NK-92 treated with Interleukin-12 subunit alpha and Interleukin-12 subunit beta, amount 100 ng/mL, for 24 hours (cell line): ENCODE measurements around the gene CEP295NL.
"Not testable (repeated sequence)": the region's sequence is repeated elsewhere in the genome, so short reads cannot be mapped to it uniquely, and the experiment has no call there.

Source experiments
- DNase-seq: peaks from one replicate; lab custom pipeline; 2025; lab: John Stamatoyannopoulos, UW

CEP295NL gene

DNA sequence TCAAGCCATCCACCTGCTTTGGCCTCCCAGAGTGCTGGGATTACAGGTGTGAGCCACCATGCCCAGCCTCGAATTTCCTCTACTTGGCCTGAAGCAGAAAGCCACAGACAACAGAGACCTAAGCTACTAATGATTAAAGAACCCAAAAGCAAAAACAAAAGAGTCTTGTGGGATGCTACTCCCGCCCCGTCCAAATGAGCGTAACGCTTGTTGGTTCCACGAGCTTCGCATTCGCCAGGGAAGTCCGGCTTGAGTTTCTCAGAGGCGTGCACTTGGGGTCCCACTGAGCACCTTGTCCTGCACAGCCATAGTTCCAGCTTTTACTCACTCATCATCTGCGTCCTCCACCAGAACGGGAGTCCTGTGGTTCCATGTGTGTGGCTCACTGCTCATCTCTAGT, 16.0 kb downstream of the CEP295NL start:
- DNase-seq, result no peak

DNA sequence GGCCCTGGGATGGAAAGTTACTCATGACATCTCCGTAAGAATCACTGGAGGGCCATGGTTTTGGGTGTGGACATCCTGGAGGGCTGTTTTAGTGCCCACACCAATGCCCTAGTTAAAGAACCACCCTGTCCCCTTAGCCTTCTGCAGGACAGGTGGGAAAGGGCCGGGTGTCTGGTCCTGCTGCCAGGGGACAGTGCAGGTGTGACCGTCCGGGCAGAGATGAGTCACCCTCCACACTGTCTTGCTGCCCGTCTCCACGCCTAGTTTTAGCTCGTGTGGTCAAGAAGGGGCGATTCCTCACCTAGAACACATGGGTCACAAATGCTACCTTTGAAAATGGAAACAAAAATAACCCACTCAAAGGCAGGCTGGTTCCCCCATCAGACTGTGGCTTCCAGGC, 17.0 kb downstream of the CEP295NL start:
- no peak for DNase-seq

- DNase-seq, result no peak
These were observed 17.9 kb downstream of the CEP295NL start for GRCh38 chr17:78884876-78885667.

DNA sequence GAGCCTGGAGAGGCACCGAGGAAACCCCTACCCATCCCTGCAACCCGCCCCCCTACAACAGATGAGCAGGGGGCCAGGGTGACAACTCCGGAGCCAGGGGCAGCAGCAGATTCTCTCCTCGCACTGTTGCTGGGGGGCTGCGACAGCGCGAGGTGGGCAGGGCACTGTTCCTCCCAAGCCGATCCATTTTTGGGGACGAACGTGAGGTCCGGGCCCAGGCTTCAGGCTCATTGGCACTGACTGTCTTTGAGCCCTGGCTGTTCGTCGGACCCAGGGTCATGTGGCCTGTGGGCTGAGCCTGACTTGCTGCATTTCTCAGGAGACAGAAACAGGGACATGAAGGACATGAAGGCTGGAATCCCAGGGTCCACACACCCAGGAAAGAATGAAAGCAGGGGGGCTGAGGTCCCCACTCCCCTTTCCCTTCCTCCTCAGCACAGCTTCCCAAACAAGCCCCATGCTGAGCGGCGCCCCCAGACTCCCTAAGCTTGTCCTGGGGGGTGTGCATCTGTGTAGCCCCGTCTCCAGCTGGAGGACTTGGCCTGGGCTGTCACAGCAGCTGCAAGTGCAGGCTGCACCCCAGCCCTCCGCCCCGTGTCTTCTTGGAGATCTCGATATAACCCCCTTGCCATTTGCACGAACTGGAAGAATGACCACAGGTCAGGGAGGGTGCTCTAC, 18.7 kb downstream of the CEP295NL start:
- DNase-seq, result no peak

DNA sequence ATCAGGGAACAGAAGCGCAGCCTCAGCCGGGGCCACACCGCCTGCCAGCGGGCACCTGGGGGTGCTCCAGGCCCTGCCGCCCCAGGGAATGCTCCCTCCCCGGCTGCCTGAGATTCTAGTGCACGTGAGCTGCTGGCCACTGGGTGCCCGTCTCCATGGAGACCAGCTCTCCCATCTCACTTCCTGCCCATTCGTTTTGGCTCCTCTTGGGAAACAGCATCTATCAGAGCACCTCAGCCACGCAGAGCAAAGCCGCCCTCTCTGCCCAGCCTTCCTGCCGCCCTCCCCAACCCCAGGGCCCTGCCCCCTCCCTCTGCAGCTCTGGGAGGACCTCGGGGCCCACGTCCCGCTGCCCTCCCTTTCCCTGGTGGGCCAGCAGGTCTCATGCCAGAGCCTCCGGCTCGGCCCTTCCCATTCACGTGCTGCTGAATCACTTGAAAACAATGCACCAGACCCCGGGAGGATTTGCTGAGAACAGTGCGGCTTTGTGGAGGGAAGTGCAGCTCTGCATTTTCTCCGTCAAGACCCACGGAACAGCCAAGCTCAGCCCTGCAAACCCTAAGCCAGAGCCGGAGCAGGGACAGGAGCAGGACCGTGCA, 19.4 kb downstream of the CEP295NL start:
- DNase-seq, result no peak

- DNase-seq, result no peak
These were observed 19.9 kb downstream of the CEP295NL start for GRCh38 chr17:78883089-78883532.

GRCh38 chr17:78882540-78883088, 20.4 kb downstream of the CEP295NL start:
- DNase-seq, result no peak

DNA sequence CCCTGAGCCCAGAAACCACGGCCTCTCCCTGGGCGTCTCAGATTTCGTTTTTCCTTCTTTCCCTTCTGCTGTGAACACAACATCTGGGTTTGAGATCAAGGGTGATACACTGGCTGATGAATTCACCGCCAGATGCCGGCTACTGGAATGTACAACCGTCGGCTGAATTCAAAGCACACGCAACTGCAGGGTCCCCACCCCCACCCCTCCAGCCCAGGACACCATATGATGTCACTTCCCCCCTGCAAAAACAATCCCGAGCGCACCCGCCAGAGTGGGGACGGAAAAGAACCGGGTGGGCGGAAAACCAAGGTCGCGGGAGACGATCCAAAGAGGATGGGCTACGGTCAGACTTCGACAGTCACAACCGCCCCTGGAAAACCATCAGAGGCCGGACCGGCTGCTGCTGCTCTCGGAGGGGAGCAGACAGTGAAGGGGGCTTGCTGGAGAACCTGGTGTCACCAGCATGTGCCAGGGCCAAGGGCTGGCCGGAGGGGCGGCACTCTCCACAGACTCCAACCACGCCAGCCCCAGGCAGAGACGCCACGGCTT, 23.3 kb downstream of the CEP295NL start:
- no peak for DNase-seq

- DNase-seq, result no peak
These were observed 24.0 kb downstream of the CEP295NL start for GRCh38 chr17:78878871-78879527.

DNA sequence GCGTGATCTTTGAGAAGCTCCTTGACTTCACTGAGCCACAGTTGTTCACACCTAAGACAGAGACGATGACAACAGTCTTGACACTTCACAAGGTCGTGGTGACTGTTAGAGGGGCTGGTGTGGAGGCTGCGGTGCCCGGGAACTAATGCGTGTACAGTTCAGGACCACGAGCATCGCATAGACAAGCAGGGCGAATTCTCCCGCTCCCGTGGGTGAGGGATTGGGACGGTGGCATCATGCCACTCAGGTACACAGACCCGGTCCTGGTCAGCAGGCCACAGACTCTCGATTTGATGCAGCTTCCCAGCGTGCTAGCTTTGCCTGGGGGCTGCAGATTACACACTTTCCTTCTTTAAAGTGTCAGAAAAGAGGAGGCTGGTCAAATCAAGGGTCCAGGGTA, 24.7 kb downstream of the CEP295NL start:
- no peak for DNase-seq

DNA sequence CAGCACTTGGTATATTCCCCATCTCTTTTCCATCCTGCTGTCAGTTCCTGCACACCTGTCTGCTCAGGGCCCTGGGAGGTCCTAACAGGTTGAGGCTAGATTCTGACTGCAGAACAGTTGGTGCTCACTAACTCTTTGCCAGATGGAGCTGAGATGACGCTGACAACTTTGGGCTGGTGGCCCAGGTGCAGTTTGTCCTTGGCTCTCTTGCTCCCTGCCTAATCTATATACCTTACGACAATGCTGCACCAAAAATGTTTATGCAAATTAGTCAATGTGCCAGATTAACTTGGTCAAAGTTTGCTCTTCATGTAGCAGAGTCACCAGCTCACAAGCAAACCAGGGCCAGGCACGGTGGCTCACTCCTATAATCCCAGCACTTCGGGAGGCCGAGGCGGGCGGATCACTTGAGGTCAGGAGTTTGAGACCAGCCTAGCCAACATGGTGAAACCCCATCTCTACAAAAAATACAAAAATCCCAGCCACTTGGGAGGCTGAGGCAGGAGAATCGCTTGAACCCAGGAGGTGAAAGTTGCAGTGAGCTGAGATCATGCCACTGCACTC, 26.0 kb downstream of the CEP295NL start:
- not testable (repeated sequence) for DNase-seq

DNA sequence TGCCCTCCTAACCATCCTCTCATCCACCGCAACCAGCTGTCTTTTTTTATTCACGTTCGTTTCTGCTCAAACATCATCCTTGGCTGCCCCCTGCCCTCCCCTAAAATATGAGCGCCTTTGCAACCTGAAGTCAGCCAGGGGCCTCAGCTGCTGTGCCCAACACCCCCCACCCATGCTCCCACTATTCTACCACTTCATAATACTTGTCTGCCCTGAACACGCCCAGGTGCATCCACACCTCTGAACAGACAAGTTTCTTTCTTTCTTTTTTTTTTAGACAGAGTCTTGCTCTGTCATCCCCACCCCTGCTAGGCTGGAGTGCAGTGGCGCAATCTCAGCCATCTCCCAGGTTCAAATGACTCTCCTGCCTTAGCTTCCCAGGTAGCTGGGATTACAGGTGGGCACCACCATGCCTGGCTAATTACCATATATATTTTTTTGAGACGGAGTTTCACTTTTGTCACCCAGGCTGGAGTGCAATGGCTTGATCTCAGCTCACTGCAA, 26.9 kb downstream of the CEP295NL start:
- no peak for DNase-seq

DNA sequence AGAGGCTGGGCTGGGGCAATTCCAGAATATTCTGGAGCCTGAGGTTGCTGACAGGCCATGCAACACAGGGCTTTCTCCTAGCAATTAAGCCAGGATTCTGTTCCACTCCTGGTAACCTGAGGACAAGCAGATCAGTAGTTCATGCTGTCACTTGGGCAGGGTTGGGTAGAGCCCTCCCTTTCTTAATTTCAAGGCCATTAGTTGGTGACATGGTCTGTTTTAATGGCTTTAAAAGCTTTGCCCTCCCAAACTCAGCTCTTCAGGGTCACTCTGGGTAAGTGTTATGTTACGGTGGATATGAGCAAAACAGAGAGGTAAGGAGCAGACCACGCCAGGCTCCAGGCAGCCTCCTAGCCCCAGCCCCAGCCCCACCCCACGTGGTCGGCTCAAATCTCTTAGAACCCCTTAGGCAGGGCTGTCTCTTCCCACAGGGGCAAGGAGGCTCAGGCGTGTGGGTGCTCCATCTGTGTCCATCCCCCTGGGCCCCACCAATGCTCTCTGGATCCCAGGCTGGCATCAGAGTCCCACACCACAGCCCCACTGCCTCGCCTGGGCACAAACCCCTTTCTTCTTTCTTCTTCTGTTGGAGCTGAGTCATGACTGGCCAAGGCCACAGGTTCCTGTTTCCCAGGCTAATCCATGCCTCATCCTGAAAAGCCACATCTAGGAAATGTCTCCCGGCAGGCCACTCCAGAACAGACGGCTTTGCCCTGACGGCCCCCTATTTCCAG, 27.5 kb downstream of the CEP295NL start:
- DNase-seq, result no peak

- DNase-seq, result no peak
These were observed 29.3 kb downstream of the CEP295NL start for GRCh38 chr17:78873519-78874340.

DNA sequence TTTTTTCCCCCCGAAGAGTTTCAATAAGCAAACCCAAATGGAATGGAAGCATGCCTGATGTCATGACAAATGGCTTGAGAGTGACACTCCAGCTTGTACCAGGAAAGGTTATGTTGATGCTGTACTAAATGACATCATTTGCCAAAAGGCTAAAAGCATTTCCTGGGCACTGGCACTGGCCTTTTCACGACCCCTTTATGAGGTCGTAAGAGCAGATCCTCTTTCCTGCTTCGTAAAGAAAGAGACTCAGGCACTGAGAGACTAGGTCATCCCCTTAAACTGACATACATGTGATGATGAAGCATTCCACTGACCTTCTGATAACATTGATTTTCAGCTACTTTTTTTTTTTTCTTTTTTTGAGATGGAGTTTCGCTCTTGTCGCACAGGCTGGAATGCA, 30.5 kb downstream of the CEP295NL start:
- DNase-seq, result no peak

DNA sequence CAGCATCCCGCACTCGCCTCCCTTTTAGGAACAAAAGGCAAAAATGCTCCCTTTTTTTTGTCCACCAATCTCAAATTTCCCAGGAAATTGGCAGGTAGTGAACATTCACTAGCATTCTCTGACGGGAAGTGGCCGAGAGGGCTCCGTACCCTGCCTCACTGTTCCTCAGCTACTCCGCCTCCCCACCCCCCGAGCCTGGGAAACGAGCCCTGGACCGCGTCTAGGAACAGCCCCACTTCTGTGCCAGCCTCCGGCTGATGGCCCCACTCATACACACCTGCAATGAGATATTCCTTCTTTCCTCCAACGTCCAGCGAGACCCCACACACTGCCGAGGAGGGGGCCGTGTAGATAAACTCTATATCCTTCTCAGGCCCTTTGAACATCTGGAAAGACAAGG, 32.4 kb downstream of the CEP295NL start:
- no peak for DNase-seq

GRCh38 chr17:78868391-78868790, 34.6 kb downstream of the CEP295NL start:
- DNase-seq, result no peak

DNA sequence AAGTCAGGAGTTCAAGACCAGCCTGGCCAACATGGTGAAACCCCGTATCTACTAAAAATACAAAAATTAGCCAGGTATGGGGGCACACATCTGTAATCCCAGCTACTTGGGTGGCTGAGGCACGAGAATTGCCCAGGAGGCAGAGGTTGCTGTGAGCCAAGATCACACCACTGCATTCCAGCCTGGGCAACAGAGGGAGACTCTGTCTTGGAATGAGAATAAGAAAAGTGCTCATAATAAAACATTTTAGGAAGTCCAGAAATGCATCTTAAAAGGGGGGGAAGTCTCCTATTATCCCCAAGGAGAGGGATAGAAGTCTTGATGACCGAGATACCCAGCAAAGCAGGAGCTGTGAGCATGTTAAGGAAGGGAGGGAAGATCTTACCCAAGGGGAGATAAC, 36.0 kb downstream of the CEP295NL start:
- not testable (repeated sequence) for DNase-seq

- peak; percentile 20 for DNase-seq
These were observed 37.2 kb downstream of the CEP295NL start for GRCh38 chr17:78865682-78866390.
